Caco-2 (cell line): Measurements from ENCODE around the gene VWA3A. TPM values are rescaled to one million over a fixed set of nuclear protein-coding genes. Genes with fewer than 3 reads are reported as not detected.

Source experiments
- BruUV-seq: library from RNA; stranded (reverse); fragments of 400-500 nt; replicated peaks from 2 replicates; lab custom pipeline; 2021; lab: Mats Ljungman, UMichigan
- CTCF ChIA-PET: fragments of 300-600 bp; sonication (Branson Sonifier 250); formaldehyde crosslinking; loops from one replicate; lab custom pipeline; 2022; ENCODE audit warnings: antibody characterized with exemption; lab: Charles Lee
- POLR2A ChIA-PET: fragments of 300-600 bp; sonication (Branson Sonifier 250); formaldehyde crosslinking; loops from one replicate; lab custom pipeline; 2022; ENCODE audit warnings: antibody characterized with exemption; lab: Charles Lee
- DNase-seq, 2 experiments: peaks; one replicate each; pipeline versions ENCODE4 v3.0.0 to v3.0.0-alpha.2; 2020 to 2022
- H3K27me3 ChIP-seq: replicated peaks from 2 replicates; pipeline ENCODE4 v1.6.0; 2011; ENCODE audit warnings: low read length; ENCODE audit not compliant: control insufficient read depth, insufficient read depth
- H3K36me3 ChIP-seq: 2 replicates; pipeline ENCODE4 v1.5.1; 2011; ENCODE audit warnings: low read length; ENCODE audit not compliant: control insufficient read depth, insufficient read depth
- H3K4me1 ChIP-seq: fragments of 250-450 bp; sonication (Bioruptor Pico); 2 replicates; pipeline ENCODE4 v1.5.1; 2020; ENCODE audit warnings: mild to moderate bottlenecking
- H3K4me3 ChIP-seq: 2 replicates; pipeline ENCODE4 v1.5.1; 2011; ENCODE audit warnings: low read depth, mild to moderate bottlenecking, control low read depth, low read length
- H3K9me3 ChIP-seq: fragments of 250-450 bp; sonication (Bioruptor Pico); 2 replicates; pipeline ENCODE4 v1.5.1; 2020; ENCODE audit warnings: mild to moderate bottlenecking, moderate library complexity
- H3K27ac Mint-ChIP-seq: one replicate; pipeline ENCODE4 v1.8.0; 2022; ENCODE audit warnings: mixed read lengths; ENCODE audit not compliant: unreplicated experiment
- H3K27me3 Mint-ChIP-seq: one replicate; pipeline ENCODE4 v1.8.0; 2022; ENCODE audit warnings: mixed read lengths; ENCODE audit not compliant: insufficient read depth, unreplicated experiment
- H3K36me3 Mint-ChIP-seq: one replicate; pipeline ENCODE4 v1.8.0; 2022; ENCODE audit warnings: mild to moderate bottlenecking, mixed read lengths; ENCODE audit not compliant: insufficient read depth, unreplicated experiment
- H3K4me1 Mint-ChIP-seq: one replicate; pipeline ENCODE4 v1.8.0; 2022; ENCODE audit warnings: low read depth, mixed read lengths; ENCODE audit not compliant: unreplicated experiment
- H3K4me3 Mint-ChIP-seq: one replicate; pipeline ENCODE4 v1.8.0; 2022; ENCODE audit warnings: mild to moderate bottlenecking, moderate library complexity, mixed read lengths; ENCODE audit not compliant: unreplicated experiment
- H3K9me3 Mint-ChIP-seq: one replicate; pipeline ENCODE4 v1.8.0; 2022; ENCODE audit warnings: mixed read lengths; ENCODE audit not compliant: unreplicated experiment
- intact Hi-C: fragments of 100-400 bp; cut with micrococcal nuclease; formaldehyde crosslinking; loops from one replicate; pipeline ENCODE4 v1.10.0; 2022; ENCODE audit not compliant: unreplicated experiment
- total RNA-seq: library from RNA; stranded (reverse); gene quantifications from 2 replicates; pipeline ENCODE4 v1.2.3, GENCODE V29; 2022
- TF ChIP-seq, protein P1 (sequence below), 2 experiments: fragments of 200-600 bp in 1 of 2; IDR thresholded peaks; 1 replicate in 1 of 2; 2 replicates in 1 of 2; pipeline versions ENCODE4 v1.5.1 to v1.8.0; 2011 to 2022; ENCODE audit warnings: antibody characterized with exemption in 1 of 2, control low read depth in 1 of 2, inconsistent platforms in 1 of 2, low read depth in 1 of 2, low read length in 1 of 2, mild to moderate bottlenecking in 1 of 2, moderate library complexity in 1 of 2; ENCODE audit not compliant: insufficient read depth in 1 of 2, severe bottlenecking in 1 of 2, unreplicated experiment in 1 of 2

The VWA3A gene
- total RNA-seq, 1 experiment from 2014 or later = not detected

DNA sequence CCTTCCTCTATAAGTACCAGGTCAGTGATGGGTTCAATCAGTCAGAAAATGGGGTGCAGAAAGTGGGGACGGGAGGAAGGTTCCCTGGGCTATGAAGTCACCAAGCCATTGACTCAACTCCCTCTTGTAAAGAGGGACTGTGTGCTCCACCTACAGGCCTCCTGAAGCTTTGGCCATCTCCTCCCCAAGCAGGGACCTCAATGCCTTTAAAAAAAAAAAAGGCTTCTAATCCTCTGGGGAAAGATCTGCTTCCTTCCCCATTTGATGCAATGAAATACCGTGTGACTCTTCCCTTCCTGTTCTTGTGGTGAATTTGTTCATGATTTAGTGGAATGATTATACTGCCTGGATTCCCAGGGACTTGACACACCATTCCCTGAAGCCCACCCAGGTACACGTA, 30.8 kb downstream of the VWA3A start:
- POLR2A ChIA-PET = no interaction called here
- BruUV-seq = no TSS peak
- Histone ChIP-seq H3K9me3 (no peaks in the 10 kb centered on the region), H3K36me3 (no peaks in the 10 kb centered on the region), H3K27me3 (no peaks in the 10 kb centered on the region), H3K4me3 (no peak overlapping the region), H3K4me1 (no peaks in the 10 kb centered on the region)
- CTCF ChIA-PET = no interaction called here
- Mint-ChIP-seq H3K4me1 (no peaks in the 10 kb centered on the region), H3K27ac (no peak overlapping the region), H3K9me3 (peaks cover 6% of the 10 kb centered on the region), H3K27me3 (peaks cover 9% of the 10 kb centered on the region), H3K4me3 (no peak overlapping the region), H3K36me3 (no peaks in the 10 kb centered on the region)
- DNase-seq = no peak
- TF ChIP-seq, protein P1, sequence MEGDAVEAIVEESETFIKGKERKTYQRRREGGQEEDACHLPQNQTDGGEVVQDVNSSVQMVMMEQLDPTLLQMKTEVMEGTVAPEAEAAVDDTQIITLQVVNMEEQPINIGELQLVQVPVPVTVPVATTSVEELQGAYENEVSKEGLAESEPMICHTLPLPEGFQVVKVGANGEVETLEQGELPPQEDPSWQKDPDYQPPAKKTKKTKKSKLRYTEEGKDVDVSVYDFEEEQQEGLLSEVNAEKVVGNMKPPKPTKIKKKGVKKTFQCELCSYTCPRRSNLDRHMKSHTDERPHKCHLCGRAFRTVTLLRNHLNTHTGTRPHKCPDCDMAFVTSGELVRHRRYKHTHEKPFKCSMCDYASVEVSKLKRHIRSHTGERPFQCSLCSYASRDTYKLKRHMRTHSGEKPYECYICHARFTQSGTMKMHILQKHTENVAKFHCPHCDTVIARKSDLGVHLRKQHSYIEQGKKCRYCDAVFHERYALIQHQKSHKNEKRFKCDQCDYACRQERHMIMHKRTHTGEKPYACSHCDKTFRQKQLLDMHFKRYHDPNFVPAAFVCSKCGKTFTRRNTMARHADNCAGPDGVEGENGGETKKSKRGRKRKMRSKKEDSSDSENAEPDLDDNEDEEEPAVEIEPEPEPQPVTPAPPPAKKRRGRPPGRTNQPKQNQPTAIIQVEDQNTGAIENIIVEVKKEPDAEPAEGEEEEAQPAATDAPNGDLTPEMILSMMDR (IDR thresholded peaks at IDR 0.05; ENCODE audit: insufficient read depth in 1 of 2, low read depth in 1 of 2, low read length in 1 of 2, severe bottlenecking in 1 of 2, unreplicated experiment in 1 of 2) = no peak
- intact Hi-C loops = loop anchor here (5.0 kb wide), 1 partner anchor 64 kb away; no protein-coding TSS in a partner anchor

DNA sequence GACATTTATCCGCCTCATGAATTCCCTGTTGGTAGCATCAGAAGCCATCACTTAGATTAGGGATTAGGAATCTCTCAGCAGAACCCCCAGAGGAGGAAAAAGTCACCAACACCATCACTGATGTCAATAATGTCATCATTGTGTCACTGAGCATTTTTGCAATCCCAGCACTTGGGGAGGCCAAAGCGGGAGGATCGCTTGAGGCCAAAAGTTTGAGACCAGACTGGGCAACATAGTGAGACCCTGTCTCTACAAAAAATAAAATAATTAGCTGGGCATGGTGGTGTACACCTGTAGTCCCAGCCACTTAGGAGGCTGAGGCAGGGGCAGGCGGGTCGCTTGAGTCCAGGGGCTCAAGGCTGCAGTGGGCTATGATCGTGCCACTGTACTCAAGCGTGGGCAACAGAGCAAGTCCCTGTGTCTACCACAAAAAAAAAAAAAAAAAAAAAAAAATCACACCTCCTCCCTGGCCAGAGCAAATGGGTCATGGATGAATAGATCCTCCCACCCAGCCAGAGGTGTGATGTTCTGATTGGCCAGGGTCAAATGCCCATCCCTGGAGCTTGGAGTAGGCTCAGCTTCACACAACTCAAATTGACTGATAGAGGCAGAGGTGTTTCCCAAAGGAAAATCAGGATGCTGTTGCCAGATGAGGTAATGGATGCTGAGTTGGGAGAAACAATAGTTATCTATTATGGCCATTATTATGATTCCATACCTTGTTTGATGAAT, 31.6 kb downstream of the VWA3A start:
- BruUV-seq = no TSS peak
- Histone ChIP-seq H3K9me3 (no peaks in the 10 kb centered on the region), H3K36me3 (no peaks in the 10 kb centered on the region), H3K27me3 (no peaks in the 10 kb centered on the region), H3K4me3 (no peak overlapping the region), H3K4me1 (no peaks in the 10 kb centered on the region)
- no peaks in the 10 kb centered on the region for H3K4me1 Mint-ChIP-seq
- no peak overlapping the region for H3K27ac Mint-ChIP-seq
- ChIA-PET POLR2A (no interaction called here), CTCF (no interaction called here)
- TF ChIP-seq, protein P1 (IDR thresholded peaks at IDR 0.05; ENCODE audit: insufficient read depth in 1 of 2, low read depth in 1 of 2, low read length in 1 of 2, severe bottlenecking in 1 of 2, unreplicated experiment in 1 of 2) = no peak
- intact Hi-C loops = loop anchor here (5.0 kb wide), 1 partner anchor 63 kb away; no protein-coding TSS in a partner anchor
- no peak for DNase-seq
- peaks cover 6% of the 10 kb centered on the region for H3K9me3 Mint-ChIP-seq
- H3K4me3 Mint-ChIP-seq = no peak overlapping the region
- H3K36me3 Mint-ChIP-seq = no peaks in the 10 kb centered on the region
- peaks cover 9% of the 10 kb centered on the region for H3K27me3 Mint-ChIP-seq

DNA sequence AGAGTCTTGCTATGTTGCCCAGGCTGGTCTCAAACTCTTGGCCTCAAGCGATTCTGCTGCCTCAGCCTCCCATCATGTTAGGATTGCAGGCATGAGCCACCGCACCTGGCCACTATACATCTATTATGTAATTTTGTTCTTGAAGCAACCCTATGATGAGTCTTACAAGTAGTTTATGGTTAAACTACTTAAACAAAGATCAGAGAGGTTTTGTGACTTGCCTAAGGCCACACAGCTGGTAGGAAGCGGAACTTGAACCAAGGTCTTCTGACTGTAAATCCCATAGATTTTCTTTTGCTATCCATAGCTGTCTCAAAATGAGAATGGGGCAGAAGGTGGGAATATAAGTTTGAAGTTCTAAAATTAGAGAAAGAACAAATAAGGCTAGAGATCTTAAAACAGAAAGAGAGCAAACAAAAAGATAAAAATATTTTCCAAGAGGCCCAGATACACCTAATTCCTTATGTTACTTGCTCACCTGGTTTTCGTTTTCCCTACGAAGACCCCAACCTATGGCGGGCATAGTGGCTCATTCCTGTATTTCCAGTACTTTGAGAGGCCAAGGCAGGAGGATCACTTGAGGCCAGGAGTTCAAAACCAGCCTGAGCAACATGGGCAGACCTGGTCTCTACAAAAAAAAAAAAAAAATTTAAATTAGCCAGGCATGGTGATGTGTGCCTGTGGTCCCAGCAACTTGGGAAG, 32.4 kb downstream of the VWA3A start:
- Mint-ChIP-seq H3K36me3 (no peaks in the 10 kb centered on the region), H3K27me3 (peaks cover 14% of the 10 kb centered on the region), H3K4me3 (no peak overlapping the region), H3K9me3 (peaks cover 6% of the 10 kb centered on the region), H3K4me1 (no peaks in the 10 kb centered on the region), H3K27ac (no peak overlapping the region)
- POLR2A ChIA-PET = no interaction called here
- Histone ChIP-seq H3K9me3 (no peaks in the 10 kb centered on the region), H3K4me1 (no peaks in the 10 kb centered on the region), H3K36me3 (no peaks in the 10 kb centered on the region), H3K4me3 (no peak overlapping the region), H3K27me3 (no peaks in the 10 kb centered on the region)
- no peak for DNase-seq
- TF ChIP-seq, protein P1 (IDR thresholded peaks at IDR 0.05; ENCODE audit: insufficient read depth in 1 of 2, low read depth in 1 of 2, low read length in 1 of 2, severe bottlenecking in 1 of 2, unreplicated experiment in 1 of 2) = no peak
- intact Hi-C loops = loop anchor here (5.0 kb wide), 1 partner anchor 63 kb away; no protein-coding TSS in a partner anchor
- no TSS peak for BruUV-seq
- CTCF ChIA-PET = no interaction called here
